DND-41 (cell line): Measurements from ENCODE around the gene CARD14.

Source experiments
- ATAC-seq: fragments of 200-7000 bp; cut with Tn5 transposase; 3 replicates; pipeline ENCODE4 v1.9.1; 2021; ENCODE audit warnings: low read depth; ENCODE audit not compliant: insufficient read depth
- DNase-seq: peaks from one replicate; pipeline ENCODE4 v3.0.0-alpha.2; 2020
- H2AFZ ChIP-seq: 2 replicates; pipeline ENCODE4 v1.6.0; 2012; ENCODE audit warnings: low read depth, low read length
- H3K27ac ChIP-seq: 2 replicates; pipeline ENCODE4 v1.5.1; 2012; ENCODE audit warnings: low read length, inconsistent platforms
- H3K27me3 ChIP-seq: fragments of 200-600 bp; sonication (generic); 2 replicates; pipeline ENCODE4 v1.6.0; 2012; ENCODE audit warnings: low read length, mild to moderate bottlenecking, inconsistent platforms; ENCODE audit not compliant: insufficient read depth, poor library complexity
- H3K36me3 ChIP-seq: 2 replicates; pipeline ENCODE4 v1.5.1; 2012; ENCODE audit warnings: low read length, inconsistent platforms; ENCODE audit not compliant: insufficient read depth
- H3K4me1 ChIP-seq: 2 replicates; pipeline ENCODE4 v1.5.1; 2012; ENCODE audit warnings: mild to moderate bottlenecking, low read length; ENCODE audit not compliant: insufficient read depth
- H3K4me2 ChIP-seq: 2 replicates; pipeline ENCODE4 v1.6.0; 2012; ENCODE audit warnings: mild to moderate bottlenecking, moderate library complexity, low read length, inconsistent platforms; ENCODE audit not compliant: insufficient read depth
- H3K4me3 ChIP-seq, 2 experiments: fragments of 200-600 bp in 1 of 2; shearing (Covaris generic) in 1 of 2; 2 replicates each; pipeline ENCODE4 v1.5.1; 2012 to 2016; ENCODE audit warnings: inconsistent platforms in 2 of 2, low read length in 2 of 2, mild to moderate bottlenecking in 2 of 2, low read depth in 1 of 2, moderate library complexity in 1 of 2
- H3K79me2 ChIP-seq: 2 replicates; pipeline ENCODE4 v1.6.0; 2012; ENCODE audit warnings: low read length, inconsistent platforms; ENCODE audit not compliant: insufficient read depth
- H3K9ac ChIP-seq: 2 replicates; pipeline ENCODE4 v1.6.0; 2012; ENCODE audit warnings: low read depth, mild to moderate bottlenecking, inconsistent platforms, low read length, moderate library complexity
- H3K9me3 ChIP-seq: 2 replicates; pipeline ENCODE4 v1.5.1; 2012; ENCODE audit warnings: low read length, moderate library complexity, mild to moderate bottlenecking, inconsistent platforms; ENCODE audit not compliant: insufficient read depth, severe bottlenecking
- H4K20me1 ChIP-seq: 2 replicates; pipeline ENCODE4 v1.6.0; 2012; ENCODE audit warnings: low read length; ENCODE audit not compliant: insufficient read depth
- EZH2 ChIP-seq: IDR thresholded peaks from 3 replicates; pipeline ENCODE4 v1.6.1; 2012; ENCODE audit warnings: borderline replicate concordance, low read depth, mild to moderate bottlenecking, moderate library complexity, low read length, inconsistent platforms; ENCODE audit not compliant: severe bottlenecking
- TF ChIP-seq, protein P1 (sequence below): IDR thresholded peaks from 2 replicates; pipeline ENCODE4 v1.5.1; 2012; ENCODE audit warnings: borderline replicate concordance, low read length, moderate library complexity, mild to moderate bottlenecking; ENCODE audit not compliant: poor library complexity, severe bottlenecking; ENCODE audit errors: extremely low read depth

Gene CARD14

GRCh38 chr17:80232438-80232837 lies 62.6 kb downstream of the CARD14 start:
- H3K36me3 ChIP-seq = no peaks in the 10 kb centered on the region
- TF ChIP-seq, protein P1, sequence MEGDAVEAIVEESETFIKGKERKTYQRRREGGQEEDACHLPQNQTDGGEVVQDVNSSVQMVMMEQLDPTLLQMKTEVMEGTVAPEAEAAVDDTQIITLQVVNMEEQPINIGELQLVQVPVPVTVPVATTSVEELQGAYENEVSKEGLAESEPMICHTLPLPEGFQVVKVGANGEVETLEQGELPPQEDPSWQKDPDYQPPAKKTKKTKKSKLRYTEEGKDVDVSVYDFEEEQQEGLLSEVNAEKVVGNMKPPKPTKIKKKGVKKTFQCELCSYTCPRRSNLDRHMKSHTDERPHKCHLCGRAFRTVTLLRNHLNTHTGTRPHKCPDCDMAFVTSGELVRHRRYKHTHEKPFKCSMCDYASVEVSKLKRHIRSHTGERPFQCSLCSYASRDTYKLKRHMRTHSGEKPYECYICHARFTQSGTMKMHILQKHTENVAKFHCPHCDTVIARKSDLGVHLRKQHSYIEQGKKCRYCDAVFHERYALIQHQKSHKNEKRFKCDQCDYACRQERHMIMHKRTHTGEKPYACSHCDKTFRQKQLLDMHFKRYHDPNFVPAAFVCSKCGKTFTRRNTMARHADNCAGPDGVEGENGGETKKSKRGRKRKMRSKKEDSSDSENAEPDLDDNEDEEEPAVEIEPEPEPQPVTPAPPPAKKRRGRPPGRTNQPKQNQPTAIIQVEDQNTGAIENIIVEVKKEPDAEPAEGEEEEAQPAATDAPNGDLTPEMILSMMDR = no peak
- no peak for TF ChIP-seq EZH2
- no peak overlapping the region for H3K27ac ChIP-seq
- no peak overlapping the region for H3K4me2 ChIP-seq
- H3K4me3 ChIP-seq = no peak overlapping the region
- DNase-seq (no peak), ATAC-seq (no peak)
- H2AFZ ChIP-seq = no peak overlapping the region
- no peaks in the 10 kb centered on the region for H3K79me2 ChIP-seq
- H3K9ac ChIP-seq = no peak overlapping the region
- H4K20me1 ChIP-seq = peaks cover 3% of the 10 kb centered on the region
- H3K27me3 ChIP-seq = no peaks in the 10 kb centered on the region
- H3K4me1 ChIP-seq = no peaks in the 10 kb centered on the region
- peaks cover 16% of the 10 kb centered on the region for H3K9me3 ChIP-seq

GRCh38 chr17:80233202-80233601 lies 63.4 kb downstream of the CARD14 start:
- Histone ChIP-seq H3K27me3 (no peaks in the 10 kb centered on the region), H3K27ac (no peak overlapping the region), H3K4me2 (no peak overlapping the region), H3K79me2 (no peaks in the 10 kb centered on the region), H3K9ac (no peak overlapping the region), H3K9me3 (peaks cover 16% of the 10 kb centered on the region), H2AFZ (no peak overlapping the region), H3K4me3 (no peak overlapping the region), H3K36me3 (no peaks in the 10 kb centered on the region), H3K4me1 (no peaks in the 10 kb centered on the region), H4K20me1 (no peaks in the 10 kb centered on the region)
- no peak for TF ChIP-seq EZH2
- TF ChIP-seq, protein P1 = no peak
- DNase-seq (no peak), ATAC-seq (no peak)

GRCh38 chr17:80236911-80237310 lies 67.1 kb downstream of the CARD14 start:
- Histone ChIP-seq H3K4me3 (no peak overlapping the region), H4K20me1 (no peaks in the 10 kb centered on the region), H3K4me2 (no peak overlapping the region), H3K9me3 (peaks cover 16% of the 10 kb centered on the region), H3K9ac (no peak overlapping the region), H3K4me1 (no peaks in the 10 kb centered on the region), H3K27me3 (no peaks in the 10 kb centered on the region), H3K79me2 (no peaks in the 10 kb centered on the region), H3K27ac (no peak overlapping the region), H2AFZ (no peak overlapping the region), H3K36me3 (no peaks in the 10 kb centered on the region)
- ATAC-seq = no peak
- no peak for TF ChIP-seq EZH2
- TF ChIP-seq, protein P1 = no peak
- no peak for DNase-seq

DNA sequence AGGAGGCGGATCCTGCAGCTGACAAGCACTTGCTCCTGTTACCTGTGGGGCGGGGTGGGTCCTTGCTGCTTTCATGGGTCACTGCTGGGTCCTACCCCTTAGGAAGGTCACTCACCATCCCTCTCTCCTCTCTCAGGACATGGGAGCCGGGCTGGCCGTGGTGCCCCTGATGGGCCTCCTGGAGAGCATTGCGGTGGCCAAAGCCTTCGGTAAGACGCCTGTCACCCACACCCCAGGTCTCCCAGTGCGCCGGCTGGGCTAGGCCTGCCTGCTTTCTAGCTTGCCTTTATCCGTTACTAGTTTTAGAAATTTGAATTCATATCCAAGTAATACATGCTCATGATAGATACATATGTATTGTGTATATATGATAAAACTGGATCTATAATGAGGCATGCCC lies 67.6 kb downstream of the CARD14 start:
- DNase-seq (no peak), ATAC-seq (no peak)
- Histone ChIP-seq H4K20me1 (no peaks in the 10 kb centered on the region), H3K9me3 (peaks cover 12% of the 10 kb centered on the region), H3K36me3 (no peaks in the 10 kb centered on the region), H3K27ac (no peak overlapping the region), H2AFZ (no peak overlapping the region), H3K4me3 (no peak overlapping the region), H3K4me1 (no peaks in the 10 kb centered on the region), H3K9ac (no peak overlapping the region), H3K79me2 (no peaks in the 10 kb centered on the region), H3K27me3 (no peaks in the 10 kb centered on the region), H3K4me2 (no peak overlapping the region)
- TF ChIP-seq, protein P1 = no peak
- TF ChIP-seq EZH2 = no peak
